Stimulated activated CD8-positive, alpha-beta memory T cell treated with anti-CD3 and anti-CD28 coated beads, Interleukin-7, amount 100 ng/mL, for 4 hours (primary cell): ENCODE measurements around the gene DCAF8L2.
"Not testable (repeated sequence)": the region's sequence is repeated elsewhere in the genome, so short reads cannot be mapped to it uniquely, and the experiment has no call there.

Experiments used
- DNase-seq, 2 donors: peaks; one replicate each; pipeline ENCODE4 v3.0.0-alpha.2; 2020; ENCODE audit warnings: low read depth in 2 of 2

Gene DCAF8L2

GRCh38 chrX:27590044-27590443, at the start of gene DCAF8L2:
DCAF8L2 (plus strand) TSS chrX:27590344; CDS start chrX:27746896, 156,552 bp downstream.
- DNase-seq = no peak

DNA sequence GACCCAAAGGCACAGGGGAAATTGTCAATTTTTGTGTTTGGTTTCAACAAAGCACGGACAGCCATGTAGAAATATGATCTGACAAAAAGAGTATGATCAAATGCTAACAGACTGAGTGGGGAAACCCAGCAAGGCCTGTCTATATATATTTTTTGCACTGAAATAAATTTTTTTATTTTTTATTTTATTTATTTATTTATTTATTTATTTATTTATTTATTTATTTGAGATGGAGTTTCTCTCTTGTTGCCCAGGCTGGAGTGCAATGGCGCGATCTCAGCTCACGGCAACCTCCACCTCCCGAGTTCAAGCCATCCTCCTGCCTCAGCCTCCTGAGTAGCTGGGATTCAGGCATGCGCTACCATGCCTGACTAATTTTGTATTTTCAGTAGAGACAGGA, 49.0 kb upstream of the DCAF8L2 start:
- not testable (repeated sequence) for DNase-seq

DNA sequence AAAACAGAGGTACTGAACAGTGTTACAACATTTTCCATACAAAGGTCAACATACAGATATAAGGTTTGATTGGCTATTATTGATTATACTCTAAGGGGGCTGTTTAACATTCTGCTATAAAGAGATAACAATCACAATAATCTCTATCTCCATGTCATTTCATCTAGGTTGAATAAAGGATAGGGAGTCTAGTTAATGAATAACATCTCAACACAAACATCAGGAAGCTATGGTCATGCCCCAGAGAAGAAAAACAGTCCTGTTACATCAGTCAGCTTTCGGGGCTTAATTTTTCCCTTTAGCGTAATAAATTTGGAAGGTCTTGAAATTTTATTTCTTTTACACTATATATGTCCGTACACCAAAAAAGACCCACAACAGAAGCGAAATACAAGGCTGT, 41.5 kb upstream of the DCAF8L2 start:
- no peak for DNase-seq

DNA sequence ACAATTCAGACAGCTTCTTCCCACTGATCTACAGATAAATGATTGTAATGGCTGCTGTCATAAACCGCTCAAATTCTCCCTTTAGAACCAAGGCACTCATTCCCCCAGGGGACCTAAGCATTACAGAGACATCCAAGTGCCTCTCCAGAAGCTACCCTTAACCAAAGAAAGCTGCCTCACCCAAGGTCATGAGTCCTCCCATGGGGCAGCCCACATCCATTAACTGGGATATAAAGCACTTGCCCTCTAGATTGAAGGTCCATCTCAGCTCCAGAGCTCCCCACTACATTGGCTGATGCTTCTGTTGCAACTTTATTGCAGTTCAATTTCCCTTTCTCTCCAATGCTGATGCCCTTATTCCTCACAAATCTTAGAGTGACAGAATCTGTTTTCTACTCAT, 40.5 kb upstream of the DCAF8L2 start:
- no peak for DNase-seq

GRCh38 chrX:27555514-27555913, 34.6 kb upstream of the DCAF8L2 start:
- DNase-seq = no peak

- DNase-seq = no peak
Measured at GRCh38 chrX:27565992-27566391, 24.2 kb upstream of the DCAF8L2 start.

- no peak for DNase-seq
Measured at GRCh38 chrX:27571164-27571563, 19.0 kb upstream of the DCAF8L2 start.

DNA sequence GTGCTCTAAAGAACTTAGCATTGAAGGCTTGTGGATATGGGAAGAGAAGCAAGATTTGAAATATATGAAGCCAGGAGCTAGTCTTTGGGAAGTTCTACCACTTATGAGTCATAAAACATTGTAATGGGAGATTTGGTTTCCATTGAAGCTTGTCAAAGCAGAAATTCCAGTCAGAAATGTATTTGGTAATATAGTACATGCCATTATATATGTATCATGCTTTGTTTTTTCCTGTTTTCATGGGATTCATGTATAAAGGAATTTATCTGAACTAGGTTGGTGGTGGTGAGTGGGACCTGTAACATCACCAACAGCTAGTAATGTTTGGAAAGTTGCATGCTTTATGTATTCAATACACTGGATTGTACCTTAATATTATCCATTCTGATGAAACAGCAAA, 14.6 kb upstream of the DCAF8L2 start:
- no peak for DNase-seq

DNA sequence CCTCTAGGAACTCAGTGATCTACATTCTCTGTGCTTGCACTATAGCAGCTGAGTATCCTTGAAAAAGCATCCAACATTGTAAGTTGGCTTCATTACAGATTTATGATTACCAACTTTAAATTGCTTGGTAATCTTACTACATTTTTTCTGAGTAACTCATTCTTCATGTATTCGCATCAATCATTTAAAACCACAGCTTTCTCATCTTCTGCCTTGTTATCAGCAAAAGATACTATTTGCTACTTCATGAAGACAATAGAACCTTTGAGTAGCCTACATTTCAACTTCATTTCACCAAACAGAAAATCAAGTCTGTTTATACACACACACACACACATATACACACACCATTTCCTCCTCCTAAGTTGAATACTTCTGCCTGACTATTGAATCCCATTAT, 6.2 kb upstream of the DCAF8L2 start:
- DNase-seq = no peak

- no peak for DNase-seq
Measured at GRCh38 chrX:27591938-27592337, 1.8 kb downstream of the DCAF8L2 start.

- no peak for DNase-seq
Measured at GRCh38 chrX:27597508-27597907, 7.4 kb downstream of the DCAF8L2 start.

- no peak for DNase-seq
Measured at GRCh38 chrX:27598312-27598711, 8.2 kb downstream of the DCAF8L2 start.

GRCh38 chrX:27599928-27600327, 9.8 kb downstream of the DCAF8L2 start:
- no peak for DNase-seq

- DNase-seq = no peak
Measured at GRCh38 chrX:27600686-27601085, 10.5 kb downstream of the DCAF8L2 start.

DNA sequence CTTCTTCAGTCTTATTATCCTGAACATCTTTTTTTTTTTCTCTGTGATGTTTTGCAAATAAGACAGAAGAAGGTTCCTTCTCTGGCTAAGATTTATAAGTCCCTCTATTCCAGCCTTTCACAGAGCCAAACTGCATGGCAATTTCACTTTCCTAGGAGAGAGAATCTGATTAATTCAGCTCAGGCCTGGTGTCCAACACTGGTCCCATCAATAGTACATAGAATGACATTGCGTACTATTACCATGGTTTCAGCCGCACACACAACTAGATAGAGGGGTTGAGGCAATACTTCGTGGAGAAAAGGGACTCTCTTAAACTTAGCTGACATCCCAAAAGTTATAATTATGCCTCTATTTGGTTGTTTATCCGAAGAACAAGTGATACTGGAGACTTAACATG, 18.5 kb downstream of the DCAF8L2 start:
- no peak for DNase-seq

GRCh38 chrX:27619459-27619858, 29.3 kb downstream of the DCAF8L2 start:
- DNase-seq = no peak

- no peak for DNase-seq
Measured at GRCh38 chrX:27619975-27620374, 29.8 kb downstream of the DCAF8L2 start.

- DNase-seq = no peak
Measured at GRCh38 chrX:27622883-27623282, 32.7 kb downstream of the DCAF8L2 start.

GRCh38 chrX:27626066-27626465, 35.9 kb downstream of the DCAF8L2 start:
- no peak for DNase-seq

- DNase-seq = no peak
Measured at GRCh38 chrX:27633328-27633727, 43.2 kb downstream of the DCAF8L2 start.

GRCh38 chrX:27656581-27656980, 66.4 kb downstream of the DCAF8L2 start:
- DNase-seq = no peak

DNA sequence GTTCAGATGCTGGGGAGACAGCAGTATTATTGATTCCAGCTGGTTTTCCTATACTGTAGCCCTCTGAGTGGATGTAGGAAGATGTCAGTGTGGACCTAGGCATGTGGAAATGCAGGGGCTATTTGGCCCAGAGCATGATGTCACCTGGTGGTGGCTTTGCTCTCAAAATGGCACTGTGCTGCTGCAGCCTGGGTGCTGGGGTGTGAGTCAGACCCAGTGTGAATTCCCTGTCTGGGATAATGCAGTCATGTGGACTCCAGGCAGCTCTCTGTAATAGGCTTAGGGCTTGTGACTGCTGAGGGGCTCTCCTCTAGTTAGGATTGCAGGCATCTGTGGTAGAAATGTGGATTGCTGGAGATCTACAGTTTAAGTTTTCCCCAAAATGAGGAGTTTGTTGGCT, 70.7 kb downstream of the DCAF8L2 start:
- no peak for DNase-seq

- DNase-seq = no peak
Measured at GRCh38 chrX:27671234-27671633, 81.1 kb downstream of the DCAF8L2 start.

DNA sequence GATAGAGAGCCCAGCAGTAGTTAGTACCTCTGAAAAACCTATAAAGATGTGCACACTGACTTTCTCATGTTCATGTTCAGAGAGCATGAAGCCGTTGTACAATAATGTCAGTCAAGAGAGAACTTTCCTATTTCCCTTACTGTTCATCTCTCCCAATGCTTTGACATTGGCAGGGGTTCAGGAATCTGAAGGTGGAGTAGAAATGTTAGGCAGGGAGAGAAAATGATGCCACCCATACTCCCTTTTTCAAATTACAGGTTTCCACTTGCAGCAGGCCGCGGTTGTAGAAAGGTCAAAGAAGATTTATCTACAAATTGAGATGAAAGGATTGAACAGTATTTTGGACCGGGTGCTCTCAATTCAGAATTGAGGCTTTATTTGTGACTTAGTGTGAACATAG, 84.3 kb downstream of the DCAF8L2 start:
- DNase-seq = no peak

GRCh38 chrX:27675493-27675892, 85.3 kb downstream of the DCAF8L2 start:
- DNase-seq = no peak
